ENCODE data around the gene SZRD1.

GRCh38 chr1:16340673-16341072, 26.4 kb upstream of the SZRD1 start:
- no peak for TF ChIP-seq CTCF (IDR thresholded peaks at IDR 0.05; ENCODE audit: low read depth, low read length, poor library complexity, severe bottlenecking)
- TF ChIP-seq EZH2phosphoT487 (IDR thresholded peaks at IDR 0.05; ENCODE audit: borderline replicate concordance, low read length), result no peak
